ENCODE data around the gene RBPJL.
A peak's percentile ranks its signal among the peaks of the same experiment; 100 is the strongest.

The RBPJL gene

GRCh38 chr20:45311589-45312211, 5.1 kb downstream of the RBPJL start:
- ChIA-PET CTCF (interaction anchor here (0.6 to 1.3 kb wide), 5 partner anchors 10 to 316 kb away, joined by 3 to 9 read pairs (median 5); no protein-coding TSS in a partner anchor), POLR2A (no interaction called here)
- TF ChIP-seq L3MBTL2 (conservative IDR thresholded peaks at IDR 0.05) (peak; percentile 42; the same call in 1 of the 2 replicates), NFRKB (IDR thresholded peaks at IDR 0.05) (no peak)
- DNase-seq (ENCODE audit: extremely low spot score), result peak; percentile 75

GRCh38 chr20:45312241-45312640, 5.6 kb downstream of the RBPJL start:
- ChIA-PET CTCF (interaction anchor here (0.6 to 1.3 kb wide), 5 partner anchors 11 to 317 kb away, joined by 3 to 9 read pairs (median 5); no protein-coding TSS in a partner anchor), POLR2A (no interaction called here)
- no peak for DNase-seq (ENCODE audit: extremely low spot score)
- TF ChIP-seq TARDBP (IDR thresholded peaks at IDR 0.05) (no peak), FOXK2 (IDR thresholded peaks at IDR 0.05) (no peak), CTBP1 (IDR thresholded peaks at IDR 0.05; ENCODE audit: borderline replicate concordance) (no peak), HDGF (IDR thresholded peaks at IDR 0.05; ENCODE audit: borderline replicate concordance) (no peak)

DNA sequence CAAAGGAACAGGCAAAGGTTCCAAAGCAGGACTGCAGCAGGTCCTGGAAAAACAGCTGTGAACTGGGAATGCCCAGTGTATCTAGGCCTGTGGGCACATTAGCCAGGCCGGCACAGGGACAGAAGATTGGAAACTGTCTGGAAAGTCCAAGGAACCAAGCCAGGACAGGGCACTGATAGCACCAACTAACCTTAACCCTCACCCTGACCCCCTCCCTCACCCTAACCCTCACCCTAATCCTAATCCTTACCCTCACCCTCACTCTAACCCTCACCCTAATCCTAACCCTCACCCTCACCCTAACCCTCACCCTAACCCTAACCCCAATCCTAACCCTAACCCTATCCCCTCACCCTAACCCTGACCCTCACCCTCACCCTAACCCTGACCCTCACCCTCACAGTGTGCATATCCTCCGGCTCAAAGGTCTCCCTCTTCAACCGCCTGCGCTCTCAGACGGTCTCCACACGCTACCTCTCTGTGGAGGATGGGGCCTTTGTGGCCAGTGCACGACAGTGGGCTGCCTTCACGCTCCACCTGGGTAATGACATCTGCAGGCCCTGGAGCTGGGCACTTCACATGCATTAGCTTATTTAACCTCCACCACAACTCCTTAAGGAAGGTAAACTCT, 6.5 kb downstream of the RBPJL start:
- no peak for TF ChIP-seq ELF4 (IDR thresholded peaks at IDR 0.05)
- no peak for TF ChIP-seq SUZ12 (IDR thresholded peaks at IDR 0.05)
- TF ChIP-seq ARNT (IDR thresholded peaks at IDR 0.05), result no peak
- no peak for TF ChIP-seq FOXM1 (IDR thresholded peaks at IDR 0.05; ENCODE audit: borderline replicate concordance)
- no peak for TF ChIP-seq SP1 (IDR thresholded peaks at IDR 0.05)
- no peak for TF ChIP-seq LEF1 (IDR thresholded peaks at IDR 0.05; ENCODE audit: borderline replicate concordance)
- ChIA-PET POLR2A (interaction anchor here (0.6 kb wide), 1 partner anchor 19 kb away, joined by 4 read pairs; no protein-coding TSS in a partner anchor), CTCF (no interaction called here)
- no peak for DNase-seq (ENCODE audit: extremely low spot score)

GRCh38 chr20:45313943-45314342, 7.3 kb downstream of the RBPJL start:
- no peak for DNase-seq (ENCODE audit: extremely low spot score)
- ChIA-PET POLR2A (interaction anchor here (0.6 kb wide), 1 partner anchor 20 kb away, joined by 4 read pairs; no protein-coding TSS in a partner anchor), CTCF (interaction anchor here (1.2 kb wide), 1 partner anchor 24 kb away, joined by 3 read pairs; no protein-coding TSS in a partner anchor)
- TF ChIP-seq ARNT (IDR thresholded peaks at IDR 0.05) (no peak), ZNF384 (IDR thresholded peaks at IDR 0.05) (no peak), BHLHE40 (IDR thresholded peaks at IDR 0.05; ENCODE audit: borderline replicate concordance) (no peak), L3MBTL2 (conservative IDR thresholded peaks at IDR 0.05) (no peak), SP1 (IDR thresholded peaks at IDR 0.05) (no peak), HDGF (IDR thresholded peaks at IDR 0.05; ENCODE audit: borderline replicate concordance) (no peak), FOXM1 (IDR thresholded peaks at IDR 0.05; ENCODE audit: borderline replicate concordance) (no peak), SUZ12 (IDR thresholded peaks at IDR 0.05) (no peak), NFRKB (IDR thresholded peaks at IDR 0.05) (no peak), CTBP1 (IDR thresholded peaks at IDR 0.05; ENCODE audit: borderline replicate concordance) (no peak), FOXK2 (IDR thresholded peaks at IDR 0.05) (no peak), ELF4 (IDR thresholded peaks at IDR 0.05) (no peak), LEF1 (IDR thresholded peaks at IDR 0.05; ENCODE audit: borderline replicate concordance) (no peak), PKNOX1 (IDR thresholded peaks at IDR 0.05) (no peak)

DNA sequence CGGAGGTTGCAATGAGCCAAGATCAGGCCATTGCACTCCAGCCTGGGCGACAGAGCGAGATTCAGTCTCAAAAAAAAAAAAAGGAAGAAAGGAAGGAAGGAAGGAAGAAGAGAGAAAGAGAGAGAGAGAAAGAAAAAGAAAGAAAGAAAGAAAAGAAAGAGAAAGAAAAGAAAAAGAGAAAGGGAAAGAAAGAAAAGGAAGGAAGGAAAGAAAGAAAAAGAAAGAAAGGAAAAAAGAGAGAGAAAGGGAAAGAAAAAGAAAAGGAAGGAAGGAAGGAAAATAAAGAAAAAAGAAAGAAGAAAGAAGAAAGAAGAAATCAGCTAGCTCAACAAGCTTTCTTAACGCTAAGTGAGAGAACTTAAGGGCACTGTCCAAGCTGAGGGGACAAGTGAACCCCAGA, 9.0 kb downstream of the RBPJL start:
- TF ChIP-seq ELF4 (IDR thresholded peaks at IDR 0.05) (no peak), FOXA1 (IDR thresholded peaks at IDR 0.05) (no peak), HDGF (IDR thresholded peaks at IDR 0.05; ENCODE audit: borderline replicate concordance) (no peak), PKNOX1 (IDR thresholded peaks at IDR 0.05) (no peak), SUZ12 (IDR thresholded peaks at IDR 0.05) (no peak), SP1 (IDR thresholded peaks at IDR 0.05) (no peak), FOXM1 (IDR thresholded peaks at IDR 0.05; ENCODE audit: borderline replicate concordance) (no peak), FOXK2 (IDR thresholded peaks at IDR 0.05) (no peak), NFRKB (IDR thresholded peaks at IDR 0.05) (no peak), L3MBTL2 (conservative IDR thresholded peaks at IDR 0.05) (no peak), CTBP1 (IDR thresholded peaks at IDR 0.05; ENCODE audit: borderline replicate concordance) (no peak), ARNT (IDR thresholded peaks at IDR 0.05) (no peak), TARDBP (IDR thresholded peaks at IDR 0.05) (no peak)
- ChIA-PET POLR2A (no interaction called here), CTCF (interaction anchor here (0.7 kb wide), 1 partner anchor 886 kb away, joined by 4 read pairs; no protein-coding TSS in a partner anchor)
- DNase-seq (ENCODE audit: extremely low spot score), result no peak

DNA sequence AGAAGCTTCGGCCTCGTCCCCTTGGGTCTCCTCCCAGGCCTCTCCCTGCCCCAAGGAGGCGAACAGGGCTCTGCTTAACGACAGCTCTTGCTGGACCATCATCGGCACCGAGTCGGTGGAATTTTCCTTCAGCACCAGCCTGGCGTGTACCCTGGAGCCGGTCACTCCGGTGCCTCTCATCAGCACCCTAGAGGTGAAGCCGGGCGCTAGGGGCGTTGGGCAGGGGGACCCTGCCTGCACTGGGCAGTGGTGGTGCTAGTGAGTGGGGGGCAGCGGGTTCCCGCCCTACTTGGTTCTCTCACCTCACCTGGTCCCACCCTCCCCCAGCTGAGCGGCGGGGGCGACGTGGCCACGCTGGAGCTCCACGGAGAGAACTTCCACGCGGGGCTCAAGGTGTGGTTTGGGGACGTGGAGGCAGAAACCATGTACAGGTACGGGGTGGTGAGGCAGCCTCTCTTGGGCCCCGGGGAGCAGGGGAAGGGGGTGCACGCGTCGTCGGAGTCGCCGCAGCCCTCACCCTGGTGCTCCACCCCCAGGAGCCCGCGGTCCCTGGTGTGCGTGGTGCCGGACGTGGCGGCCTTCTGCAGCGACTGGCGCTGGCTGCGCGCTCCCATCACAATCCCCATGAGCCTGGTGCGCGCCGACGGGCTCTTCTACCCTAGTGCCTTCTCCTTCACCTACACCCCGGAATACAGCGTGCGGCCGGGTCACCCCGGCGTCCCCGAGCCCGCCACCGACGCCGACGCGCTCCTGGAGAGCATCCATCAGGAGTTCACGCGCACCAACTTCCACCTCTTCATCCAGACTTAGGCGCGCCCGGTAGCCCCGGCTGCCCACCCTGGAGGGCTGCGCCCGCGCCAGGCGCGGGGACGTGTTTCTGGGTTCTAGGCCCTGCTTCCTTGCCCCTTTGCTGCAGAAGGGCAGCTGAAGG, 9.8 kb downstream of the RBPJL start:
- DNase-seq (ENCODE audit: extremely low spot score), result no peak
- TF ChIP-seq PKNOX1 (IDR thresholded peaks at IDR 0.05) (no peak), NFRKB (IDR thresholded peaks at IDR 0.05) (no peak), SP1 (IDR thresholded peaks at IDR 0.05) (no peak)
- ChIA-PET POLR2A (no interaction called here), CTCF (interaction anchor here (0.7 kb wide), 1 partner anchor 885 kb away, joined by 4 read pairs; no protein-coding TSS in a partner anchor)

Measured in HEK293T (cell line).